ENCODE data around the gene YIPF1.
A peak's percentile ranks its signal among the peaks of the same experiment; 100 is the strongest.
"Not testable (repeated sequence)": the region's sequence is repeated elsewhere in the genome, so short reads cannot be mapped to it uniquely, and the experiment has no call there.

The YIPF1 gene

GRCh38 chr1:53837924-53838653, 51.5 kb downstream of the YIPF1 start, which contains the start of gene NDC1:
NDC1 (minus strand) TSS chr1:53838296; CDS start chr1:53838261, 35 bp downstream.
- peak; percentile 93 to 97 (median 96) for DNase-seq

- DNase-seq, result peak in 2 of 4 experiments; percentile 3 to 18
Measured at GRCh38 chr1:53837646-53837923, 52.0 kb downstream of the YIPF1 start.

GRCh38 chr1:53835491-53835890, 54.1 kb downstream of the YIPF1 start:
- no peak for DNase-seq

- no peak for DNase-seq
Measured at GRCh38 chr1:53834776-53835175, 54.8 kb downstream of the YIPF1 start.

GRCh38 chr1:53833393-53833792, 56.2 kb downstream of the YIPF1 start:
- no peak for DNase-seq

- DNase-seq, result peak in 3 of 4 experiments; percentile 9 to 23 (median 21)
Measured at GRCh38 chr1:53826367-53826766, 63.2 kb downstream of the YIPF1 start.

- no peak for DNase-seq
Measured at GRCh38 chr1:53825306-53825705, 64.3 kb downstream of the YIPF1 start.

GRCh38 chr1:53822931-53823330, 66.7 kb downstream of the YIPF1 start:
- DNase-seq, result no peak

- no peak for DNase-seq
Measured at GRCh38 chr1:53821380-53821779, 68.2 kb downstream of the YIPF1 start.

GRCh38 chr1:53819387-53819786, 70.2 kb downstream of the YIPF1 start:
- DNase-seq, result no peak

GRCh38 chr1:53816584-53816983, 73.0 kb downstream of the YIPF1 start:
- DNase-seq, result not testable (repeated sequence)

GRCh38 chr1:53815484-53815883, 74.1 kb downstream of the YIPF1 start:
- DNase-seq, result not testable (repeated sequence)

GRCh38 chr1:53811414-53811851, 78.2 kb downstream of the YIPF1 start:
- DNase-seq, result peak in 1 of 4 experiments; percentile 6

- no peak for DNase-seq
Measured at GRCh38 chr1:53810497-53810896, 79.1 kb downstream of the YIPF1 start.

- no peak for DNase-seq
Measured at GRCh38 chr1:53810007-53810406, 79.6 kb downstream of the YIPF1 start.

GRCh38 chr1:53807916-53808315, 81.7 kb downstream of the YIPF1 start:
- no peak for DNase-seq

- no peak for DNase-seq
Measured at GRCh38 chr1:53804791-53805505, 84.6 kb downstream of the YIPF1 start.

GRCh38 chr1:53804181-53804580, 85.4 kb downstream of the YIPF1 start:
- no peak for DNase-seq

Measured in suppressor macrophage (primary cell).